HEK293 (cell line): ENCODE data around the gene CDK9.

Experiments
- CTCF ChIA-PET: fragments of 350-600 bp; formaldehyde crosslinking; extraction: SDS; loops from one replicate; lab custom pipeline; 2021; ENCODE audit warnings: antibody characterized with exemption; lab: Yijun Ruan, JAX
- POLR2A ChIA-PET: fragments of 300-600 bp; formaldehyde crosslinking; extraction: SDS; loops from one replicate; lab custom pipeline; 2020; ENCODE audit warnings: antibody characterized with exemption, inconsistent platforms; lab: Yijun Ruan, JAX
- H3K27ac ChIP-seq: fragments of 200-500 bp; sonication (Bioruptor generic); 2 replicates; pipeline ENCODE4 v1.5.1; 2014; ENCODE audit warnings: low read depth, low read length, control low read depth, inconsistent platforms; ENCODE audit errors: extremely low read depth
- H3K36me3 ChIP-seq, 2 experiments: fragments of 200-500 bp in 1 of 2; sonication (Bioruptor generic) in 1 of 2; 1 replicate in 1 of 2; 2 replicates in 1 of 2; pipeline ENCODE4 v1.5.1; 2014 to 2017; ENCODE audit warnings: inconsistent platforms in 2 of 2, low read length in 2 of 2; ENCODE audit not compliant: control insufficient read depth in 2 of 2, insufficient read depth in 1 of 2
- H3K4me1 ChIP-seq: fragments of 200-500 bp; sonication (Bioruptor generic); 2 replicates; pipeline ENCODE4 v1.5.1; 2014; ENCODE audit warnings: mild to moderate bottlenecking, low read length, inconsistent platforms; ENCODE audit not compliant: control insufficient read depth, insufficient read depth
- H3K4me3 ChIP-seq: 2 replicates; pipeline ENCODE4 v1.5.1; 2011; ENCODE audit warnings: low read depth, mild to moderate bottlenecking, control low read depth, low read length, moderate library complexity
- H3K9me3 ChIP-seq: fragments of 200-500 bp; sonication (Bioruptor generic); 2 replicates; pipeline ENCODE4 v1.5.1; 2014; ENCODE audit warnings: low read depth, low read length, inconsistent platforms; ENCODE audit not compliant: control insufficient read depth, insufficient read depth
- GLIS1 ChIP-seq: fragments of 450-650 bp; formaldehyde crosslinking; IDR thresholded peaks from 2 replicates; pipeline ENCODE4 v1.5.1; 2016; ENCODE audit warnings: missing biosample characterization, missing genetic modification characterization
- GLIS2 ChIP-seq: fragments of 450-650 bp; formaldehyde crosslinking; IDR thresholded peaks from 2 replicates; pipeline ENCODE4 v1.5.1; 2016; ENCODE audit warnings: missing biosample characterization, missing genetic modification characterization
- HIC1 ChIP-seq: fragments of 450-650 bp; formaldehyde crosslinking; IDR thresholded peaks from 2 replicates; pipeline ENCODE4 v1.5.1; 2016; ENCODE audit warnings: missing biosample characterization, missing genetic modification characterization
- KLF10 ChIP-seq: fragments of 450-650 bp; IDR thresholded peaks from 2 replicates; pipeline ENCODE4 v1.5.1; 2018; ENCODE audit warnings: missing biosample characterization, mild to moderate bottlenecking, missing genetic modification characterization
- KLF8 ChIP-seq: fragments of 450-650 bp; formaldehyde crosslinking; IDR thresholded peaks from 2 replicates; pipeline ENCODE4 v1.5.1; 2016; ENCODE audit warnings: missing biosample characterization, missing genetic modification characterization
- PBX3 ChIP-seq: sonication (generic); formaldehyde crosslinking; IDR thresholded peaks from 2 replicates; pipeline ENCODE4 v1.8.1; 2022; ENCODE audit warnings: mild to moderate bottlenecking, moderate library complexity, missing genetic modification reagents
- PRDM1 ChIP-seq: fragments of 450-650 bp; formaldehyde crosslinking; IDR thresholded peaks from 2 replicates; pipeline ENCODE4; 2016; ENCODE audit warnings: missing biosample characterization, missing genetic modification characterization
- PRDM10 ChIP-seq: fragments of 450-650 bp; formaldehyde crosslinking; IDR thresholded peaks from 2 replicates; pipeline ENCODE4 v1.5.1; 2016; ENCODE audit warnings: missing biosample characterization, missing genetic modification characterization
- SP3 ChIP-seq: fragments of 450-650 bp; formaldehyde crosslinking; IDR thresholded peaks from 2 replicates; pipeline ENCODE4 v1.5.1; 2016; ENCODE audit warnings: missing biosample characterization, missing genetic modification characterization
- TRIM28 ChIP-seq: IDR thresholded peaks from 2 replicates; pipeline ENCODE4 v1.6.1; 2011; ENCODE audit warnings: low read length, control low read depth, borderline replicate concordance
- WT1 ChIP-seq: fragments of 450-650 bp; formaldehyde crosslinking; IDR thresholded peaks from 2 replicates; pipeline ENCODE4 v1.5.1; 2016; ENCODE audit warnings: missing biosample characterization, missing genetic modification characterization
- ZBTB10 ChIP-seq: fragments of 450-650 bp; formaldehyde crosslinking; IDR thresholded peaks from 2 replicates; pipeline ENCODE4 v1.5.1; 2016; ENCODE audit warnings: missing biosample characterization, missing genetic modification characterization
- ZBTB48 ChIP-seq: fragments of 450-650 bp; formaldehyde crosslinking; IDR thresholded peaks from 2 replicates; pipeline ENCODE4 v1.5.1; 2016; ENCODE audit warnings: missing biosample characterization, missing genetic modification characterization
- ZBTB6 ChIP-seq: fragments of 450-650 bp; formaldehyde crosslinking; IDR thresholded peaks from 2 replicates; pipeline ENCODE4 v1.5.1; 2017; ENCODE audit warnings: missing biosample characterization, missing genetic modification characterization
- ZBTB8A ChIP-seq: fragments of 450-650 bp; formaldehyde crosslinking; IDR thresholded peaks from 2 replicates; pipeline ENCODE4 v1.5.1; 2016; ENCODE audit warnings: missing biosample characterization, missing genetic modification characterization
- ZIC2 ChIP-seq: fragments of 450-650 bp; formaldehyde crosslinking; IDR thresholded peaks from 2 replicates; pipeline ENCODE4 v1.5.1; 2016; ENCODE audit warnings: missing biosample characterization, missing genetic modification characterization
- ZNF596 ChIP-seq: fragments of 450-650 bp; IDR thresholded peaks from 2 replicates; pipeline ENCODE4 v1.5.0; 2018; ENCODE audit warnings: missing biosample characterization, mild to moderate bottlenecking, missing genetic modification characterization, moderate library complexity
- ZNF658 ChIP-seq: fragments of 450-650 bp; formaldehyde crosslinking; IDR thresholded peaks from 2 replicates; pipeline ENCODE4; 2016; ENCODE audit warnings: missing biosample characterization, missing genetic modification characterization
- ZNF660 ChIP-seq: fragments of 450-650 bp; IDR thresholded peaks from 2 replicates; pipeline ENCODE4 v1.5.1; 2018; ENCODE audit warnings: missing biosample characterization, mild to moderate bottlenecking, missing genetic modification characterization
- ZNF76 ChIP-seq: fragments of 450-650 bp; formaldehyde crosslinking; IDR thresholded peaks from 2 replicates; pipeline ENCODE4; 2016; ENCODE audit warnings: low read depth, missing biosample characterization, missing genetic modification characterization, borderline replicate concordance
- TF ChIP-seq, protein P1 (sequence below): fragments of 450-650 bp; formaldehyde crosslinking; conservative IDR thresholded peaks from 2 replicates; pipeline ENCODE4 v1.5.1; 2016; ENCODE audit warnings: low read depth, missing biosample characterization, missing genetic modification characterization

CDK9 gene

GRCh38 chr9:127802576-127803443, 17.0 kb downstream of the CDK9 start, which contains the start of gene FPGS:
Gene FPGS, plus strand, starts transcription at chr9:127802882. Its CDS starts 43 bp downstream, at chr9:127802925.
- peaks cover 6% of the 10 kb centered on the region; the same call in 1 of the 2 replicates for H3K4me1 ChIP-seq
- ChIA-PET POLR2A (interaction anchor here (0.6 to 2.8 kb wide), 8 partner anchors 10 to 243 kb away, joined by 3 to 28 read pairs (median 3); partner anchors contain the start of genes CDK9 and ST6GALNAC4), CTCF (interaction anchor here (0.7 to 0.9 kb wide), 4 partner anchors 11 to 315 kb away, joined by 3 to 6 read pairs (median 4); no protein-coding TSS in a partner anchor)
- peak within 1 kb of the TSS; percentile 77 for H3K4me3 ChIP-seq
- peak within 1 kb of the TSS; percentile 79 for H3K27ac ChIP-seq
- no peaks in the 10 kb centered on the region for H3K9me3 ChIP-seq
- peaks cover 4 to 27% of the 10 kb centered on the region in 2 experiments; a peak in 2 of 3 replicates for H3K36me3 ChIP-seq
- peak; percentile 68; the same call in 1 of the 2 replicates for TF ChIP-seq ZNF660 (tag by site-specific recombination)
- peak; percentile 74 for TF ChIP-seq SP3
- TF ChIP-seq WT1 (tag by site-specific recombination), result peak; percentile 69; the same call in 1 of the 2 replicates
- no peak for TF ChIP-seq ZNF658 (tag by site-specific recombination)
- peak; percentile 93 for TF ChIP-seq GLIS1 (tag by site-specific recombination)
- peak; percentile 99 for TF ChIP-seq KLF10 (tag by site-specific recombination)
- no peak for TF ChIP-seq PRDM1
- peak; percentile 53; the same call in 1 of the 2 replicates for TF ChIP-seq ZNF596 (tag by site-specific recombination)
- TF ChIP-seq ZBTB8A (tag by site-specific recombination), result peak; percentile 50
- TF ChIP-seq ZBTB10, result no peak
- TF ChIP-seq GLIS2, result peak; percentile 71; the same call in 1 of the 2 replicates
- TF ChIP-seq PBX3, result peak; percentile 89
- no peak for TF ChIP-seq TRIM28
- 0 out of 2 replicates have a peak, but pooled peaks have one; percentile 31 for TF ChIP-seq ZBTB48
- TF ChIP-seq PRDM10 (tag by site-specific recombination), result peak; percentile 87
- TF ChIP-seq, protein P1, sequence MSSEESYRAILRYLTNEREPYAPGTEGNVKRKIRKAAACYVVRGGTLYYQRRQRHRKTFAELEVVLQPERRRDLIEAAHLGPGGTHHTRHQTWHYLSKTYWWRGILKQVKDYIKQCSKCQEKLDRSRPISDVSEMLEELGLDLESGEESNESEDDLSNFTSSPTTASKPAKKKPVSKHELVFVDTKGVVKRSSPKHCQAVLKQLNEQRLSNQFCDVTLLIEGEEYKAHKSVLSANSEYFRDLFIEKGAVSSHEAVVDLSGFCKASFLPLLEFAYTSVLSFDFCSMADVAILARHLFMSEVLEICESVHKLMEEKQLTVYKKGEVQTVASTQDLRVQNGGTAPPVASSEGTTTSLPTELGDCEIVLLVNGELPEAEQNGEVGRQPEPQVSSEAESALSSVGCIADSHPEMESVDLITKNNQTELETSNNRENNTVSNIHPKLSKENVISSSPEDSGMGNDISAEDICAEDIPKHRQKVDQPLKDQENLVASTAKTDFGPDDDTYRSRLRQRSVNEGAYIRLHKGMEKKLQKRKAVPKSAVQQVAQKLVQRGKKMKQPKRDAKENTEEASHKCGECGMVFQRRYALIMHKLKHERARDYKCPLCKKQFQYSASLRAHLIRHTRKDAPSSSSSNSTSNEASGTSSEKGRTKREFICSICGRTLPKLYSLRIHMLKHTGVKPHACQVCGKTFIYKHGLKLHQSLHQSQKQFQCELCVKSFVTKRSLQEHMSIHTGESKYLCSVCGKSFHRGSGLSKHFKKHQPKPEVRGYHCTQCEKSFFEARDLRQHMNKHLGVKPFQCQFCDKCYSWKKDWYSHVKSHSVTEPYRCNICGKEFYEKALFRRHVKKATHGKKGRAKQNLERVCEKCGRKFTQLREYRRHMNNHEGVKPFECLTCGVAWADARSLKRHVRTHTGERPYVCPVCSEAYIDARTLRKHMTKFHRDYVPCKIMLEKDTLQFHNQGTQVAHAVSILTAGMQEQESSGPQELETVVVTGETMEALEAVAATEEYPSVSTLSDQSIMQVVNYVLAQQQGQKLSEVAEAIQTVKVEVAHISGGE (tag by site-specific recombination), result peak; percentile 92
- peak; percentile 59; the same call in 1 of the 2 replicates for TF ChIP-seq HIC1 (tag by site-specific recombination)
- TF ChIP-seq ZNF76, result peak; percentile 89
- peak; percentile 87 for TF ChIP-seq ZIC2 (tag by site-specific recombination)
- no peak for TF ChIP-seq KLF8
- peak; percentile 60; the same call in 1 of the 2 replicates for TF ChIP-seq ZBTB6 (tag by site-specific recombination)
